DOHH2 (cell line): ENCODE data around the gene ROR1.

Experiments used
- H3F3A ChIP-seq: fragments of 200-600 bp; sonication (generic), shearing (Covaris generic); 2 replicates; pipeline ENCODE4 v1.6.0; 2016; ENCODE audit warnings: antibody characterized with exemption, mild to moderate bottlenecking; ENCODE audit not compliant: control insufficient read depth, insufficient read depth
- H3K27ac ChIP-seq: fragments of 200-600 bp; sonication (generic); 2 replicates; pipeline ENCODE4 v1.5.1; 2014; ENCODE audit warnings: low read depth, mild to moderate bottlenecking, low read length, moderate library complexity
- H3K27me3 ChIP-seq: fragments of 200-600 bp; sonication (generic); 2 replicates; pipeline ENCODE4 v1.6.1; 2014; ENCODE audit warnings: mild to moderate bottlenecking, low read length, mixed read lengths; ENCODE audit not compliant: control insufficient read depth
- H3K36me3 ChIP-seq: fragments of 200-600 bp; sonication (generic); 2 replicates; pipeline ENCODE4 v1.6.1; 2014; ENCODE audit warnings: mild to moderate bottlenecking, low read length, moderate library complexity, mixed read lengths; ENCODE audit not compliant: control insufficient read depth
- H3K4me1 ChIP-seq: fragments of 200-600 bp; sonication (generic); 2 replicates; pipeline ENCODE4 v1.6.1; 2014; ENCODE audit warnings: mild to moderate bottlenecking, low read length, mixed read lengths; ENCODE audit not compliant: control insufficient read depth
- H3K4me2 ChIP-seq: fragments of 200-600 bp; sonication (generic); 2 replicates; pipeline ENCODE4 v1.6.0; 2014; ENCODE audit warnings: mild to moderate bottlenecking, low read length, moderate library complexity
- H3K4me3 ChIP-seq: fragments of 200-600 bp; sonication (generic); 2 replicates; pipeline ENCODE4 v1.5.1; 2014; ENCODE audit warnings: mild to moderate bottlenecking, low read length, mixed read lengths
- H3K79me2 ChIP-seq: fragments of 200-600 bp; sonication (generic); 2 replicates; pipeline ENCODE4 v1.6.1; 2014; ENCODE audit warnings: mild to moderate bottlenecking, low read length, mixed read lengths; ENCODE audit not compliant: control insufficient read depth
- H3K9me2 ChIP-seq: fragments of 200-600 bp; sonication (generic); replicated peaks from 2 replicates; pipeline ENCODE4 v1.6.1; 2014; ENCODE audit warnings: mild to moderate bottlenecking, low read length, mixed read lengths; ENCODE audit not compliant: control insufficient read depth
- H3K9me3 ChIP-seq: fragments of 200-600 bp; sonication (generic); 2 replicates; pipeline ENCODE4 v1.6.1; 2014; ENCODE audit warnings: antibody characterized with exemption, low read length, mixed read lengths; ENCODE audit not compliant: control insufficient read depth, insufficient read depth
- H4K20me1 ChIP-seq: fragments of 200-600 bp; sonication (generic); 2 replicates; pipeline ENCODE4 v1.6.0; 2014; ENCODE audit warnings: low read depth, mild to moderate bottlenecking, antibody characterized with exemption, low read length, moderate library complexity; ENCODE audit not compliant: control insufficient read depth, insufficient read depth
- EZH2phosphoT487 ChIP-seq: fragments of 200-600 bp; sonication (generic); IDR thresholded peaks from 2 replicates; pipeline ENCODE4 v1.6.1; 2017; ENCODE audit warnings: borderline replicate concordance, mild to moderate bottlenecking, antibody characterized with exemption, low read length, moderate library complexity, mixed read lengths
- TF ChIP-seq, protein P1 (sequence below): fragments of 200-600 bp; sonication (generic); IDR thresholded peaks from one replicate; pipeline ENCODE4 v1.5.1; 2014; ENCODE audit warnings: antibody characterized with exemption, mild to moderate bottlenecking, low read depth, low read length; ENCODE audit not compliant: poor library complexity, severe bottlenecking

The ROR1 gene

DNA sequence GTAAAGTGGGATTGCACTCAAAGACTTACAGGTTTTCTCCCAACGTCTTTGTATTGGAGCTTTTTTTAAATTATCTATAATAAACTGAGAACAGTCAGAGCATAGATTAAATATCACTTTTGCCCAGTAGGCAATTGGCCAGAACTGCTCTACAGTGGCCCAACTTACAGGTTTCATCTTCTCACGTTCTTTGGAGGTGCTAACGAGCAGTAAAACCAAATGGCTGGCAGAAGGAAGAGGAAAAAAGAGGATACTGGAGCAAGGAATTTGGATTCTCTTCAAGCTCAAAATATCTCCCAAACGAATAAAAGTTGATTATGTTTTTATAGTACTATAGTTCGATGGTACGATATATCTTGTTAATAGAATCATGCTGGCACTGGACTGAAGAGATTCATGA lies 201.1 kb downstream of the ROR1 start:
- H3K4me2 ChIP-seq: no peak overlapping the region

DNA sequence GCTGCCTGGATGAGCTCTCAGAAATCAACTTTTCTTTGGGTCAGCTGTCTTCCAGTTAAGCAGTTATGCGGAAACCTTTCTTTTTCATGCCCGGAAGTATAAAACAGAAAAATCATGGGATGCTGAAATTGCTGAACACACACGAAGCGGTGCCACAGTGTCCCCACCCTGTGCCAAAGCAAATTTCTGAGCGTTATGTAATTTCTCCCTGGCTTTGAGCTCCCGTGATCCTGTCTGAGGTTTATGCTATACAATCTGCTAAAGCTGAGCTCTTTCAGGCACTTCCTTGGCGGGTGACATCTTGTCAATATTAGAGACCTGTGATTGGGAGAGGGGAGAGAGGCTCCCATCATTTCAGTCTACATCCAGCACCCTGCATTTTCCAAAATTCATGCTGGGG lies 201.7 kb downstream of the ROR1 start:
- H3K27ac ChIP-seq: no peak overlapping the region
- H3K4me3 ChIP-seq: no peak overlapping the region
- H3K9me2 ChIP-seq: no peaks in the 10 kb centered on the region
- no peaks in the 10 kb centered on the region for H3K9me3 ChIP-seq
- peaks cover 17% of the 10 kb centered on the region for H3K27me3 ChIP-seq
- TF ChIP-seq, protein P1, sequence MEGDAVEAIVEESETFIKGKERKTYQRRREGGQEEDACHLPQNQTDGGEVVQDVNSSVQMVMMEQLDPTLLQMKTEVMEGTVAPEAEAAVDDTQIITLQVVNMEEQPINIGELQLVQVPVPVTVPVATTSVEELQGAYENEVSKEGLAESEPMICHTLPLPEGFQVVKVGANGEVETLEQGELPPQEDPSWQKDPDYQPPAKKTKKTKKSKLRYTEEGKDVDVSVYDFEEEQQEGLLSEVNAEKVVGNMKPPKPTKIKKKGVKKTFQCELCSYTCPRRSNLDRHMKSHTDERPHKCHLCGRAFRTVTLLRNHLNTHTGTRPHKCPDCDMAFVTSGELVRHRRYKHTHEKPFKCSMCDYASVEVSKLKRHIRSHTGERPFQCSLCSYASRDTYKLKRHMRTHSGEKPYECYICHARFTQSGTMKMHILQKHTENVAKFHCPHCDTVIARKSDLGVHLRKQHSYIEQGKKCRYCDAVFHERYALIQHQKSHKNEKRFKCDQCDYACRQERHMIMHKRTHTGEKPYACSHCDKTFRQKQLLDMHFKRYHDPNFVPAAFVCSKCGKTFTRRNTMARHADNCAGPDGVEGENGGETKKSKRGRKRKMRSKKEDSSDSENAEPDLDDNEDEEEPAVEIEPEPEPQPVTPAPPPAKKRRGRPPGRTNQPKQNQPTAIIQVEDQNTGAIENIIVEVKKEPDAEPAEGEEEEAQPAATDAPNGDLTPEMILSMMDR: no peak
- no peak for TF ChIP-seq EZH2phosphoT487
- no peaks in the 10 kb centered on the region for H3K79me2 ChIP-seq
- H3K4me1 ChIP-seq: no peaks in the 10 kb centered on the region
- H4K20me1 ChIP-seq: no peaks in the 10 kb centered on the region
- no peaks in the 10 kb centered on the region for H3F3A ChIP-seq
- H3K4me2 ChIP-seq: no peak overlapping the region
- no peaks in the 10 kb centered on the region for H3K36me3 ChIP-seq

More for the DNA sequence above, 201.1 kb downstream of the ROR1 start:
- H3K27ac ChIP-seq: no peak overlapping the region
- H3F3A ChIP-seq: no peaks in the 10 kb centered on the region
- H4K20me1 ChIP-seq: no peaks in the 10 kb centered on the region
- H3K36me3 ChIP-seq: no peaks in the 10 kb centered on the region
- H3K4me3 ChIP-seq: no peak overlapping the region
- TF ChIP-seq EZH2phosphoT487: no peak
- TF ChIP-seq, protein P1: no peak
- H3K27me3 ChIP-seq: peaks cover 14% of the 10 kb centered on the region; the same call in 1 of the 2 replicates
- no peaks in the 10 kb centered on the region for H3K9me2 ChIP-seq
- no peaks in the 10 kb centered on the region for H3K4me1 ChIP-seq
- no peaks in the 10 kb centered on the region for H3K79me2 ChIP-seq
- H3K9me3 ChIP-seq: no peaks in the 10 kb centered on the region

DNA sequence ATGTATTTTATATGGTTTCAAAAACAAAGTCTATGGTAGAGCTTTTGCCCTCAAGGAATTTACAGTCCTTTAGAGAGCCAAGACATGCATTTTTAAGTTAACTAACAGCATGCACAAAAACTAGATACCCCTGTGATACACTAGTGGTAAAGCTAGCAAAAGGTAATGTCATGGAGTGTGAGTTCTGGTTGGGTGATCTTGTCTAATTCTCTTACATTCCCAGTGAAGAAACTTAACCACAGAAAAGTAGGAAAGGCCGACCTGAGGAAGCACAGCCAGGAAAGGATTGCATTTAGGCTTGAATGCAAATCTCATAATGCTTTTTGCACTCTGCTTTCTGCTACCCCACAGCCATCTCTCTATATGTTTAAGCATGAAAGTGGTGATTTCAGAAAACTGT lies 202.2 kb downstream of the ROR1 start:
- H3F3A ChIP-seq: no peaks in the 10 kb centered on the region
- no peaks in the 10 kb centered on the region for H3K9me2 ChIP-seq

More for the DNA sequence above, 202.2 kb downstream of the ROR1 start:
- Histone ChIP-seq H3K36me3 (no peaks in the 10 kb centered on the region), H3K9me3 (no peaks in the 10 kb centered on the region), H3K27me3 (peaks cover 17% of the 10 kb centered on the region), H3K4me3 (no peak overlapping the region), H3K4me1 (no peaks in the 10 kb centered on the region), H3K4me2 (no peak overlapping the region), H4K20me1 (no peaks in the 10 kb centered on the region), H3K79me2 (no peaks in the 10 kb centered on the region), H3K27ac (no peak overlapping the region)
- no peak for TF ChIP-seq EZH2phosphoT487
- TF ChIP-seq, protein P1: no peak
